HG02759 (cell line): ENCODE data around the gene ALK.
"Not testable (repeated sequence)": the region's sequence is repeated elsewhere in the genome, so short reads cannot be mapped to it uniquely, and the experiment has no call there.

ENCODE experiments used
- ATAC-seq: cut with Tn5 transposase; IDR thresholded peaks from one replicate; pipeline ENCODE4 v1.9.1; 2021; ENCODE audit warnings: mild to moderate bottlenecking, moderate library complexity; ENCODE audit not compliant: unreplicated experiment

ALK gene

DNA sequence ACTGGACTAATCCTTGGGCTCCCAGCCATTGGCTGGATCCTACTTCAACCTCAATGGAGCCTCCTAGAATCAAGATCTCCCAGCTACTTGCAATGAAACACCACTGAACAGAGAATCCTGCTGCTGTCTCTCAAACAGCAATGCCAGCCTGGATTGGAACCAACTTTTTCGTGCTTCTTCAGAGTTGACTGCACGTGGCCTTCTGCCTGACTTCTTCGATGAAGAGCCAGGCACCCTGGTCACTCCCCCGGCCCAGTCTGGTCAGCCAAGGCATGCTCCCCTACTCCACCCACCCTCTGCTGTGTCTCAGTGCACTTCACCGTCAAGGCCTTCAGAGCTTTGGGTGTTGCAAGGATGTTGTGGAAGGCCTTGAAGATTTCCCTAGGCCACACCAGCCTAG lies 657.5 kb downstream of the ALK start:
- ATAC-seq: no peak

DNA sequence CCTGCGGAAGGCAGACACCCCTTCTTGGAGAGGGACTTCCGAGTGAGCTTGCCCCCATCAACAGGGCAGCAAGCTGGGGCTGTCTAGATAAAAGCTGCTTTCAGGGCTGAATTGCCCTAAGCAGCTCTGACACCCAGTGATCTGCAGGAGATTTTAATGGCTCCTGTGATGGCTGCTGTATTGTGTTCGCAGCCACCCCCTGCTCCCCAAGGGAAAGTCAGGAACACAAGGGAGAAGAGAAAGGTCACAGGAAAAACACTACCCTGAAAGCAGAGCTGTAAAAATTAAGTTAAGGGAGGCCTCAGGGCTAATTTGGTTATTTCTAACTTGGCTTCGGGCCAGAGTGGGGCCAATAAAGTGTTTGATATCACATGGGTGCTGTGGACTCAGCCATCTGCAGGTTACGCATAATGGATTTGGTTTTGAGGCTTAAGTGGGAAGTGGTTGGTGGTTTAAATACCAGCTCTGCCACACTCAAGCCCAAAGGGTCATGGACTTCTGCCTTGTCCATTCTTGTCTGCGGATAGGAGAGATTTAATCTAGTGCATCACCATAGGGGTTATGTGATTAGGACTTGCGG lies 658.6 kb downstream of the ALK start:
- ATAC-seq: no peak

DNA sequence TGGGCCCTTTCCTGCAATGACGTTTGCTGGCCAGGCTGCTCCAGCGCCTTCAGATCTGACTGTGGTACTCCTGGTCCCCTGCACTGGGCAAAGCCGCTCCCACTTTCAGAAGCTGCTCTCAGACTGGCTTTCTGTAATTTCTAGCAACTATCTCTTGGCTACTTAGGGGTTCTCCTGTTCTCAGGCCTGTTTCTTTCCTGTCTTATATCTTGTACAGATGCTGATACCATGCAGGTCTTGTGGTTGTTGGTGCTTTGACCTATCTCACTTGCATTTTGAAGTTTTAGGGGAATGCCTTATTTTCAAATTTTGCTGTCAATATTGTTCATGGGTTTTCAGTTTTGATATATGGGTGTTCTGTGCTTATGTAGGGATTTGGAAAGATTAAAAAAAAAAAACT lies 660.4 kb downstream of the ALK start:
- no peak for ATAC-seq

DNA sequence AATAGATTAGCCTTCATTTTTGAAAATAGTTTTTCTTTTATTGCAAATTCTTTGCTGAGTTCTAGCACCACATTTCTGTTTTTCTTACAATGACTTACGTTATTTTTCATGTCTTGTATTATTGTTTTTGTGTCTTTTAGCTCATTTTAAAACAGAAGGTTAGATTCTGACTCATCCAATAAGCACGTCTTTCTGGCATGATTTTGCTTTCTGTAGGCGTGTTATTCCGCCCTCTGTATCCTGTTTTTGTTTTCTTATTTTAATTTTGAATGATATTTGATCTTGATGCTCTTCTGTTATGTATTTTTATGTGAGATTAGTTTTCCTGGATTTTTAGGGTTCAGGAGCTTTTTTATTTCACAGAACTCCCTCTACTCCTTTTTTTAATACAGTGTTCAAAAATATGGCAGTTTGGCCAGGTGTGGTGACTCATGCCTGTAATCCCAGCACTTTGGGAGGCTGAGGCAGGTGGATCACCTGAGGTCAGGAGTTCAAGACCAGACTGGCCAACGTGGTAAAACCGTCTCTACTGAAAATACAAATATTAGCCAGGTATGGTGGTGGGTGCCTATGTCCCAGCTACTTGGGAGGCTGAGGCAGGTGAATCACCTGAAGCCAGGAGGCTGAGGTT lies 661.1 kb downstream of the ALK start:
- no peak for ATAC-seq

DNA sequence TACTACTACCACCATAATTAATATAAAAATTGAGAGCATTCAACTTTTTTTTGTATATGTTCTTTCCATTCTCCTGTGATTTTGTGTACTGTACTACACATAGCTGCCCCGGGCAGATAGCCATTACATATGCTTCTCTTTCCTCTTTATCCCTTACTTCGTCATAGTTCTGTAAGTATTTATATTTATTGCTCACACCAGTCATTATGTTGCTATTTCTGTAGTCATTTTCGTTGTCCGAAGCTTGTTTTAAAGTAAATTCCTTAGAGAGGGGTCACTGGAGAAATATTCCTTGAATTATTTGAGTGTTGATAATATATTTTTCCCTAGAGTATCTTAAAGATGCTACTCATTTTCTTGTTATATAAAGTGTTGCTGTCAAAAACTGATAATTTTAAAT lies 662.2 kb downstream of the ALK start:
- ATAC-seq: no peak

DNA sequence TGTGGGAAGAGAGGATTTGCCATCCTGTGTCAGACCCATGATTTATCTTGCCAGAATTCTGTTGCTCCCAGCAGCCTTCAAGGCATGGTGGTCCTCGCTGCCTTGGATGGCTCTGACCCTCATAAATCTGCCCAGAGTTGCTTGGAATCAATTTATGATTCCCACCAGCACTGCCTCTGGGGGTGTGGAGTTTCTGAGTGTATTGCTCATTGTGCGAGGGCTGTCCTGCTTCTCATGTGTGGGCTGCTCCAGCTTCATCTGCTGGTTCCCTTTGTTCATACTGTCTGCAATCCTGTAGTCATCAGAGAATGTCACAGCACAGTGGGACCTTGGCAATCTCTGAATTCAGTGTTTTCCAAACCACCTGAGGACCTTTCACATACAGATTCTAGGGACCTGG lies 666.4 kb downstream of the ALK start:
- no peak for ATAC-seq

DNA sequence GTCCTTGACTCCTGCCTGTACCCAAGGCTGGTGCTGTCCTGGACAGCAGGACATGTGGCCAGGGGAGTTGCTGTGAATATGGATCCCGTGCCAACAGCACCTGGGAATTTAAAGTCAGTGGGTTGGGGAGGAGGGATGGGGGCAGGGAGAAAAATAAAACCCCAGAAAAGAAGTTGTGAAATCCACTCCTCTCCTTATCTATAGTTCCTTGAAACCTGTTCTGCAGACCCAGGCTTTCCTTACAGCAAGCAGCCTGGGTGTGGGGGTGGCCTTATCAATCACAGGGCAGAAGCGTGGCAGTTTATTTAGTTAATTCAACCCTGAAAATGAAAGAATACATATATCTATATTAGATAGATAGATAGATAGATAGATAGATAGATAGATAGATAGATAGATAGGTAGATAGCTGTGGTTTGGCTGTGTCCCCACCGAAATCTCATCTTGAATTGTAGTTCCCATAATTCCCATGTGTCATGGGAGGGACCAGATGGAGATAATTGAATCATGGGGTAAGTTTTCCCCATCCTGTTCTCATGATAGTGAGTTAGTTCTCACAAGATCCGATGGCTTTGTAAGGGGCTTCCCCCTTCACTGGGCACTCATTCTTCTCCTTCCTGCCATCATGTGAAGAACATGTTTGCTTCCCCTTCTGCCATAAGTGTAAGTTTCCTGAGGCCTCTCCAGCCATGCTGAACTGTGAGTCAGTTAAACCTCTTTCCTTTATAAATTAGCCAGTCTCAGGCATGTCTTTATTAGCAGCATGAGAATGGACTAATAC lies 667.7 kb downstream of the ALK start:
- not testable (repeated sequence) for ATAC-seq

DNA sequence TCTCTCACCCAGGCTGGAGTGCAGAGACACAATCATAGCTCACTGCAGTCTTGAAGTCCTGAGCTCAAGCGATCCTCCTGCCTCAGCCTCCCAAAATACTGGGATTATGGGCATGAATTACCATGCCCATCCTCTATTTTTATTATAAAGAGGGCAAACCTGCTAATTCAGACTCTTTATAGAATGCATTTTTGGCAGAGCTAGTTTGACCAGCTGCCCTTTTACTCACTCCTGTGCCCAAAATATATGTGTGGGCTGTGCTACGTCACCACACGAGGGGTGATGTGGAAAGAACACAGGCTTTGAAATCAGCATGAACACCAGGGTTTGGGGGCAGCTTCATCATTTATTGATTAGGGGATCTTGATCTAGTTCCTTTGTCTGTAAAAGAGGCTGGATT lies 668.4 kb downstream of the ALK start:
- no peak for ATAC-seq

DNA sequence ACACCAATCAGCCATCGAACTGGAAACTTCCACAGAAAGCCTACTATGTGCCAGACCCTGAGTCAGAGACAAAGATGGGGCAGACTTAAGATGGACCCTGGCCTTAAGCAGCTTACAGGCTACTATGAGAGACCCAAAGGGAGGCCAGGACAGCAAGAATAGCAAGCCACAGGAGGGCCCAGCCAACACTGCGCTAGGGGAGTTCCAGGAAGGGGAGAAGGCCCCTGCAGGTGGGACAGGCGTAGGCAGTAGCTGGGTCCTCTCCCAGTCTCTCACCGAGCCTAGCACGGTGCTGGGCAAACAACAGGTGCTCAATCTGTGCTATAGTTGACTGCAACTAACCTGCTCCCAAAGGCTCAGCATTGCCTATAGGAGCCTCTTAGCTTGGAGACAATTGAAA lies 670.0 kb downstream of the ALK start:
- no peak for ATAC-seq

DNA sequence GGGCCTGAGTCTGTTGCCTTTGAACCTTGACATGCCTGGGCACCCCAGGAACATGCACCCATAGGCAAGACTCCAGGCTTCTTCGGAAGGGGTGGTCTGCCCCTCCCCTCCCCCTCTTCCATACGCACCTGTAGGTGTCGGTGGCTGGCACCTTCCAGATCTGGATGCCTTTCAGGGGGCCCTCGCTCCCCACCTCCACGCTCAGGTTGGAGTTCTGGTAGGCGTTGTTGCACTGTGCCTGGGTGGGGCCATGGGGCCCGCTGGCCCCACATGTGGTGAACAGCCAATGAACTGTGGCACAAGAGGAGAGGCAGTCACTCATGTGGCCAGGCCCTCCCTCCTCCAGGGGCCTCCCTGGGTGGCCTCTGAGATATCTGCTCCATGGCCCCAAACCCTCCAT lies 670.4 kb downstream of the ALK start:
- no peak for ATAC-seq

DNA sequence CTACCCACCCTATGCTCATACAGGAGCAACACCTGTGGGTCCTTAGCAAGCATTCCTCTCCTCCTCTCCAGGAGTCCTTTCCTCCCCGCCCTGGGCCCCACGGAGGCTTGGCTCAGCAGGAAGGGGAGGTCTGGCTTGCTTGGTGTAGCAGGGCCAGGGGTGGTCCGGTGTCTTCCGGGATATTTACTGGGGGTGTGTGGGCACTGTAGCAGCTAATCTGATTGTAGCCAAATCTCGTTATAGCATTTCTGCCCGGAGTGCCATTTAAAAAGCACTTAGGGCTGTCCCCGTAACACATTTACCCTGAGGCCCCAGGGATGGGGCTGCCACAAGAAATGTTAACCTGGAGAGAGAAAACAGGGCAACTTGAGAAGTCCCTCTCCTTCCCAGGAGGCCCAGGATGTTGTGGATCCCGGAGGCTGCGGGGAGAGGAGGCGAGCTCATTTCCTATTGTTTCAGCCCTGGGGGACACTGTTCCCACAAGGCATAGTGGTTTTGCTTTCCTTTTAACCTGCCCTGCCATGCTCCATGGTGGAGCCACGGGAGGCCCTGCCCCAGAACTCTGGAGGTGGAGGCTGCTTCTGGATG lies 671.6 kb downstream of the ALK start:
- no peak for ATAC-seq

DNA sequence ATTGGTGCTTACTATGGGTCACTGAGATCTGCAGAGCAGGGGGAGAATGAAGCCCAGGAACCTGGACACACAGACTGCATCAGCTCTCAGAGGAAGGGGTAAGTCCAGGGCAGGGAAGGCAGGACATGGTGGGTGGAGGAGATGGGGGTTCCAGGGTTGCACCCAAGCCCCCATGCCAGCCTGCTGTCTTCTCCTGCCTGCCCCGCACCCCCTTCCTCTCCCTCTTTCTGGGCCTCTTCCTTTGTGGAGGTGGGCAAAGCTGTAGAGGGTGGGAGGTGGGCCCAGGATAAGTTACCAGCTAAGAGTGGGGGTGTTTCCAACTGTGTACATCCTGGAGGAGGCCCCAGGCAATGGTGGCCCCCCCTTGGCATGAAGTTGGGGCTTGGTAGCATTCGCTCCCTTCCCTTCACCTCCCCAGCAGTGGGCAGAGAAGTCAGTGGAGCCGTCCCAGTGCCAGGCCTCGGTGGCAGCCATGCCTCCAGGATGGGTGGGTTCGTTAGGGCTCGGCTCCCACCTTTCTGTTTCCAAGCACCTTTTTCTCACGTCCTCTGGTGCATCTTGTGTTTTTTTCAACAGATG lies 674.0 kb downstream of the ALK start:
- no peak for ATAC-seq

DNA sequence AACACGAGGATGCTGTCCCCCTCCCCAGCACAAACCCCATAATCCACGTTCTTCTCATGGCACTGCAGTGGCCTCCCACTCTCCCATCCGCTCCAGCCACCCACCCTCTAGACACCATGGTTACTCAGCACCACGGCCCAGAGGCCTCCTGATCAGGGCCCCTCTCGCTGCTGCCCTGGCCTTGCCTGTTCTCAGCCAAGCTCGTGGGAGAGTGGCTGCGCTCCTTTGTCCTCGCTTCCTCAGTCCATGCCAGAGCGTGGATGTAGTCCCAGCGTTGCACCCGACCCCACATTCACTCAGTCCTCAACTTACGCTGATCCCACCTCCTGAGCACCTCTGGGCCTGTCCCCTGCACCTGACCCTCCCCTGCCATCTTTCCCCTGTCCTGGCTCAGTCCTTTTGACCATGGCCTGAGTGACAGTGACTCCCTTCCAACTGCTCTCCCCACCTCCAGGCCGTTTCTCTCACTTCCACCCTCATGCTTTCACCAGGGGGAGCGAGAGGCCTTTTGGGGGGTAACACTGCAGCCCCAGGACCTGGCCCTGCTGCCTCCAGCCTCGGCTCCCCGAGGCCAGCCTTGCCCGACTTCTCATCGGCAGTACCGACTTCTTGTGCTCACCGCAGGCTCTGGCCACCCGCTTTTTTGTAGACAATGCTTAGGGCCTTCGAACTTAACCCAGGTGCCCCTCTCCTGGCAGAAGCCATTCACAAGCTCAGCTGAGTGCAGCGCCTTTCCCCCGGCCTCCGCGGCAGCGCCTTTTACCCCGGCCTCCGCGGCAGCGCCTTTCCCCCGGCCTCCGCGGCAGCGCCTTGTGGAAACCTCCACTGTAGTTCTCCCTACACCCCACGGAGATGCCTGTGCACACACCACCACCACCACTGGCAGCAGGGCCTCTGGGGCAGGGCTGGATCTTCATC lies 674.7 kb downstream of the ALK start:
- ATAC-seq: no peak

DNA sequence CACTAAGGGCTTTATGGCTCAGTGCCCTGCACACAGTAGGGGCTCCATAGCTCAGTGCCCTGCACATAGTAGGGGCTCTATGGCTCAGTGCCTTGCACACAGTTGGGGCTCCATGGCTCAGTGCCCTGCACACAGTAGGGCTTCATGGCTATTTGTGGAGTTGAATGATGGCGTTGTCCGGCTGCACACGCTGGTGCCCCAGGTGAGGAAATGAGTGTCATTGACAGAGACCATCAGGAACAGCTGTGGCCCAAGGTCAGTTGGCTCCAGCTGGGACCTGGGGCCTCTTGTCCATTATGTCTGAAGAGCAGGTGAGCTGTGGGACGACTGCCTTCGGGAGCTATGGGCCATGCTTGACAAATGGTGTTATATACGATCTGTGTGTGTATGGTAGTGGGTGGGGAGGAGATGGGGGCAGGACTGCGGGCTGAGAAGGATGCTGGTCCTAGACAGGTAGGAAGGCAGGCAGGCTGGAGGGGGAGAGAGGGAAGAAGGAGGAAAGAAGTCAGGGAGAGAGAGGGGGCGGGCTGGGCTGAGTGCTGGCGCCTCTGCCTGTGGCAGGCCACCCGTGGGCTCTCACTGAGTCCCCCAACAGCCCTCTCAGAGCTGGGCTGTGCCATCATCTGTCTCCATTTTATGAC lies 675.5 kb downstream of the ALK start:
- no peak for ATAC-seq

DNA sequence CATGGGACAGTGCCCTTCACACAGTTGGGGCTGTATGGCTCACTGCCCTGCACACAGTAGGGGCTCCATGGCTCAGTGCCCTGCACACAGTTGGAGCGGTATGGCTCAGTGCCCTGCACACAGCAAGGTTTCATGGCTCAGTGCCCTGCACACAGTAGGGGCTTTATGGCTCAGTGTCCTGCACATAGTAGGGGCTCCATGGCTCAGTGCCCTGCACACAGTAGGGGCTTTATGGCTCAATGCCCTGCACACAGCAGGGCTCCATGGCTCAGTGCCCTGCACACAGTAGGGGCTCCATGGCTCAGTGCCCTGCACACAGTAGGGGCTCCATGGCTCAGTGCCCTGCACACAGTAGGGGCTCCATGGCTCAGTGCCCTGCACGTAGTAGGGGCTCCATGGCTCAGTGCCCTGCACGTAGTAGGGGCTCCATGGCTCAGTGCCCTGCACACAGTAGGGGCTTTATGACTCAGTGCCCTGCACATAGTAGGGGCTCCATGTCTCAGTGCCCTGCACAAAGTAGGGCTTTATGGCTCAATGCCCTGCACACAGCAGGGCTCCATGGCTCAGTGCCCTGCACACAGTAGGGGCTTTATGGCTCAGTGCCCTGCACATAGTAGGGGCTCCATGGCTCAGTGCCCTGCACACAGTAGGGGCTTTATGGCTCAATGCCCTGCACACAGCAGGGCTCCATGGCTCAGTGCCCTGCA lies 676.2 kb downstream of the ALK start:
- not testable (repeated sequence) for ATAC-seq

DNA sequence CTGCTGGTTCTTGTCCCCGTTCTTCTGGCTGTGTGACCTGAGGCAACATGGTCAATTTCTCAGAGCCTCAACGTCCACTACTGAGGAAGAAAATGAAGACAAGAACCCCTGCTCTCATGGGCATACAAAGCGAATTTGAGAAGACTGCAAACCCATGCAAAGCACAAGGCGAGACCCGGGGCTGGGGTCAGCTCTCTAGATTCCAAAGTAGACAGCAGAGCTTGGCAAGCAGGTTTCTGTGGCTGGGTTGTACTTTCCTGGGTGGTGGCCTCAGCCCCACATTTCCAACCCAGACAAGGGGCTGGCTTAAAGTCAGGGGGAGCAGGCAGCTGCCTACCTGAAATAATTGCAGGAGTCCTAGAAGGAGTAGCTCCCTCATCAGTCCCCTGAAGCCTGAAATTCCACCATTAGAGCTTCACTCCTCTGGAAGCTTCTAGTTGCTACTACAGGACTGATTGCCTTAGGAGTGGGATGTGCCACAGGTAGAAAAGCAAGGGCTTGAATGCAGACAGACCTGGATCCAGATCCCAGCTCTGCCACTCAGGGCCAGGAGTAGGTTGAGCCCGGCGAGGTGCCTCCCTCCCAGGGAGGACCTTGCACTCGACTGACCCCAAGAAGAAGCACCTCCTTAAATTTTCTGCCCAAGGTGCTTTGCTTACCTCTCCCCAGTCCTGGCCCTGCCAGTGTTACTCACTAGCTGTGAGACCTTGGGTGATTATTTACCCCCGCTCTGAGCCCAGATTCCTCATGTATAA lies 678.6 kb downstream of the ALK start:
- no peak for ATAC-seq

DNA sequence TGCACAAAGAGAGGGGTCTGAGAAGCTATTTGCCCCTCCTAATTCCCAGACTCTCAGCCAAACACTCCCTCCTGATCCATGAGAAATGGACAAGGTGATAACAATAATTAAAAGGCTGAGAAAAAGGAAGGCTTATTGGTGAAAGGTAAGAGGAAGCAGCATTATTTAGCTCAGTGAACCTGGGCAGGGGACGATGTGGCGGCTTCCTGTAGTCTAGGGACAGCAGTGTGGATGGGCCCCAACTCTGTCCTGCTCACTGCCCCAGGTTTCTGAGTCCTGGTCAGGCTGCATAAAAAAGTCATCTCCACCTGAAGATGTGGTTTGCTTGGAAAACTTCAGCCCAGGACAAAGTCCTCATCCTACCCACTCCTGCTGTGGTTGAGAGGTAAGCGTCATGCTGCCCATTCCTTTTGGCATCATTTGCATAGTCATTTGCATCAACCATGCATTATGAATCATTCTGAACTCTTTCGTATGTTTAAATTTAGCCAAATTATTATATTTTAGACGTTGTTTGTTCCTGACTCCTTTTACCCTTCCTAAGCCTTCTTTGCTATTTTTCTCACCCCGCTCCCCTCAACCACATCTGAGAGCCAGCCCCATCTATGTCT lies 679.3 kb downstream of the ALK start:
- no peak for ATAC-seq

DNA sequence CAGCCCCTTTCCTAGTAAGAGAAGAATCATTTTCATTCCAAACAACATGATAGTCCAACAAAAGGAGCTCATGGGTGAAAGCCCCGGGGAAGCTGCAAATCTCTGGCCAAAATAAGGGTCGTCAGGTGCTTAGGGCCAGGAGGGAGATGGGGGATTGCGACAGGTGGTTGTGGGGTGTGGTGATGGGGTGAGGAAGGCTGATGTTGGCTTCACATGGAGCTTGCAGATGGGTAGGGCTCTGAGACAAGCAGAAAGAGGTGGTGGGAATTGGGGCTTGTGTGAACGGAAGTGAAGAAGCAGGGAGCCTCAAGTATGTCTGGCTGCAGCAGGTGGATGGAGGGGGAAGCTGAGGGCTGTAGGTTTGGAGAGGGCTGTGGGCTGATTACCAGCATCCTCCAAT lies 680.0 kb downstream of the ALK start:
- no peak for ATAC-seq
